ENCODE data around the gene LEFTY1. TPM values are rescaled to one million over a fixed set of nuclear protein-coding genes. Genes with fewer than 3 reads are reported as not detected.
A peak's percentile ranks its signal among the peaks of the same experiment; 100 is the strongest.

The LEFTY1 gene
- total and polyA plus RNA-seq, 4 donors = 0.42 to 1.4 (median 0.87) TPM

GRCh38 chr1:225881081-225881958 is 7.6 kb downstream of the LEFTY1 start:
- peaks cover 25 to 57% (median 52%) of the 10 kb centered on the region in 4 donors for H3K4me1 ChIP-seq (ENCODE audit: control insufficient read depth in 4 of 4, insufficient read depth in 4 of 4, low read length in 3 of 4)
- H3K27me3 ChIP-seq (ENCODE audit: control insufficient read depth in 4 of 4, insufficient read depth in 4 of 4, low read length in 3 of 4) = no peaks in the 10 kb centered on the region
- no peak for TF ChIP-seq FOXA2 (IDR thresholded peaks at IDR 0.05)
- peak in 1 of 2 donors; percentile 16 for TF ChIP-seq HNF4A (conservative IDR thresholded peaks at IDR 0.05)
- no peak for TF ChIP-seq ZBTB33 (IDR thresholded peaks at IDR 0.05)
- H3K9ac ChIP-seq (ENCODE audit: low read depth in 1 of 2, low read length in 2 of 2) = peak overlapping the region; percentile 85 to 90
- H3K36me3 ChIP-seq (ENCODE audit: control insufficient read depth in 4 of 4, insufficient read depth in 3 of 4, low read depth in 1 of 4, low read length in 3 of 4) = peaks cover 0 to 2% (median 1%) of the 10 kb centered on the region in 4 donors
- WGBS = 7% methylated on average over 25 of the region's 25 CpGs
- no peaks in the 10 kb centered on the region for H3K9me3 ChIP-seq (ENCODE audit: control insufficient read depth in 4 of 4, low read length in 3 of 4)
- peak overlapping the region; percentile 97 to 98 for H3K27ac ChIP-seq (ENCODE audit: low read depth in 1 of 2, low read length in 2 of 2)
- peak overlapping the region; percentile 75 to 94 (median 83) for H3K4me3 ChIP-seq (ENCODE audit: low read depth in 1 of 3, low read length in 3 of 3)
- DNase-seq (ENCODE audit: low spot score) = no peak

DNA sequence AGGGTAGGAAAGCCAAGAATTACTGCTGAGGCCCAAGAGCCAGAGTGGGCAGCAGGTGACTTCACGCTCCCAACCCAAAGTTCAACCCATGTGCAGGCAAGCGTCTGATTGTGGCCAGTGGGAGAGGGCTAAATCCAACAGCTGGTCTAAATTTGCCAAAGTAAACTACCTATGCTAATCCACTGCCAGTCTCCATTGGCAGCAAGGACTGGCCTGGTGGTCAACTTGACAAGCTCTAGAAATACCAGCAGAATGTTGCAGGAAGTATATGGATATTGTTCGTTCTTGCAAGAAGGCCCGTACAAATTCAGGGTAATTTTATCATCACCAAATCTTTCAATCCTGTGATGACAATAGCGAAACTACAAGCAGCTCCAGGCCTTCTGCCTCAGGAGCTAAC is 8.3 kb downstream of the LEFTY1 start:
- 24% methylated on average over 5 of the region's 5 CpGs for WGBS
- Histone ChIP-seq H3K4me3 (ENCODE audit: low read depth in 1 of 3, low read length in 3 of 3) (peak overlapping the region; percentile 75 to 94 (median 83)), H3K27me3 (ENCODE audit: control insufficient read depth in 4 of 4, insufficient read depth in 4 of 4, low read length in 3 of 4) (no peaks in the 10 kb centered on the region), H3K9me3 (ENCODE audit: control insufficient read depth in 4 of 4, low read length in 3 of 4) (no peaks in the 10 kb centered on the region), H3K9ac (ENCODE audit: low read depth in 1 of 2, low read length in 2 of 2) (peak overlapping the region; percentile 85 to 90), H3K4me1 (ENCODE audit: control insufficient read depth in 4 of 4, insufficient read depth in 4 of 4, low read length in 3 of 4) (peaks cover 22 to 56% (median 51%) of the 10 kb centered on the region in 4 donors), H3K27ac (ENCODE audit: low read depth in 1 of 2, low read length in 2 of 2) (peak overlapping the region; percentile 97 to 98), H3K36me3 (ENCODE audit: control insufficient read depth in 4 of 4, insufficient read depth in 3 of 4, low read depth in 1 of 4, low read length in 3 of 4) (peaks cover 0 to 3% (median 1%) of the 10 kb centered on the region in 4 donors)
- TF ChIP-seq, protein P1, sequence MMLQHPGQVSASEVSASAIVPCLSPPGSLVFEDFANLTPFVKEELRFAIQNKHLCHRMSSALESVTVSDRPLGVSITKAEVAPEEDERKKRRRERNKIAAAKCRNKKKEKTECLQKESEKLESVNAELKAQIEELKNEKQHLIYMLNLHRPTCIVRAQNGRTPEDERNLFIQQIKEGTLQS (IDR thresholded peaks at IDR 0.05) = no peak
- peak; percentile 69 to 83 for TF ChIP-seq RXRA (IDR thresholded peaks at IDR 0.05)
- peak; percentile 75 for TF ChIP-seq YY1 (IDR thresholded peaks at IDR 0.05)
- TF ChIP-seq GABPA (IDR thresholded peaks at IDR 0.05 in 1 of 2, conservative IDR thresholded peaks at IDR 0.05 in 1 of 2) = no peak
- TF ChIP-seq NR2F2 (IDR thresholded peaks at IDR 0.05) = no peak
- peak; percentile 68 for TF ChIP-seq HNF4G (IDR thresholded peaks at IDR 0.05)
- TF ChIP-seq TAF1 (conservative IDR thresholded peaks at IDR 0.05) = peak; percentile 85
- peak; percentile 33 to 44 for TF ChIP-seq RAD21 (IDR thresholded peaks at IDR 0.05)
- TF ChIP-seq ZBTB33 (IDR thresholded peaks at IDR 0.05) = no peak
- no peak for TF ChIP-seq EGR1 (IDR thresholded peaks at IDR 0.05; ENCODE audit: low read depth in 2 of 2)
- TF ChIP-seq FOXA1 (IDR thresholded peaks at IDR 0.05) = peak; percentile 78
- peak; percentile 87 for TF ChIP-seq FOXA2 (IDR thresholded peaks at IDR 0.05)
- TF ChIP-seq HNF4A (conservative IDR thresholded peaks at IDR 0.05) = peak; percentile 83 to 96
- TF ChIP-seq SP1 (IDR thresholded peaks at IDR 0.05) = peak; percentile 76
- TF ChIP-seq, protein P2, sequence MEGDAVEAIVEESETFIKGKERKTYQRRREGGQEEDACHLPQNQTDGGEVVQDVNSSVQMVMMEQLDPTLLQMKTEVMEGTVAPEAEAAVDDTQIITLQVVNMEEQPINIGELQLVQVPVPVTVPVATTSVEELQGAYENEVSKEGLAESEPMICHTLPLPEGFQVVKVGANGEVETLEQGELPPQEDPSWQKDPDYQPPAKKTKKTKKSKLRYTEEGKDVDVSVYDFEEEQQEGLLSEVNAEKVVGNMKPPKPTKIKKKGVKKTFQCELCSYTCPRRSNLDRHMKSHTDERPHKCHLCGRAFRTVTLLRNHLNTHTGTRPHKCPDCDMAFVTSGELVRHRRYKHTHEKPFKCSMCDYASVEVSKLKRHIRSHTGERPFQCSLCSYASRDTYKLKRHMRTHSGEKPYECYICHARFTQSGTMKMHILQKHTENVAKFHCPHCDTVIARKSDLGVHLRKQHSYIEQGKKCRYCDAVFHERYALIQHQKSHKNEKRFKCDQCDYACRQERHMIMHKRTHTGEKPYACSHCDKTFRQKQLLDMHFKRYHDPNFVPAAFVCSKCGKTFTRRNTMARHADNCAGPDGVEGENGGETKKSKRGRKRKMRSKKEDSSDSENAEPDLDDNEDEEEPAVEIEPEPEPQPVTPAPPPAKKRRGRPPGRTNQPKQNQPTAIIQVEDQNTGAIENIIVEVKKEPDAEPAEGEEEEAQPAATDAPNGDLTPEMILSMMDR (IDR thresholded peaks at IDR 0.05; ENCODE audit: low read depth, low read length, missing input control) = no peak
- peak; percentile 78 for TF ChIP-seq REST (IDR thresholded peaks at IDR 0.05)
- peak in 1 of 2 donors; percentile 39 for TF ChIP-seq JUND (IDR thresholded peaks at IDR 0.05)
- TF ChIP-seq, protein P3, sequence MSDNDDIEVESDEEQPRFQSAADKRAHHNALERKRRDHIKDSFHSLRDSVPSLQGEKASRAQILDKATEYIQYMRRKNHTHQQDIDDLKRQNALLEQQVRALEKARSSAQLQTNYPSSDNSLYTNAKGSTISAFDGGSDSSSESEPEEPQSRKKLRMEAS (IDR thresholded peaks at IDR 0.05) = peak; percentile 64
- DNase-seq (ENCODE audit: low spot score) = no peak
